GM12873 (cell line): ENCODE results near the gene MAP3K2.

Source experiments
- CTCF ChIP-seq: IDR thresholded peaks from 2 replicates; pipeline ENCODE4 v1.5.1; 2012; ENCODE audit warnings: low read depth, mild to moderate bottlenecking, moderate library complexity, low read length, control low read depth; ENCODE audit not compliant: insufficient read depth; ENCODE audit errors: missing control alignments

Gene MAP3K2

GRCh38 chr2:127359520-127359919 is 28.3 kb downstream of the MAP3K2 start:
- TF ChIP-seq CTCF, result no peak

- no peak for TF ChIP-seq CTCF
Observed at GRCh38 chr2:127358971-127359370, 28.8 kb downstream of the MAP3K2 start.

DNA sequence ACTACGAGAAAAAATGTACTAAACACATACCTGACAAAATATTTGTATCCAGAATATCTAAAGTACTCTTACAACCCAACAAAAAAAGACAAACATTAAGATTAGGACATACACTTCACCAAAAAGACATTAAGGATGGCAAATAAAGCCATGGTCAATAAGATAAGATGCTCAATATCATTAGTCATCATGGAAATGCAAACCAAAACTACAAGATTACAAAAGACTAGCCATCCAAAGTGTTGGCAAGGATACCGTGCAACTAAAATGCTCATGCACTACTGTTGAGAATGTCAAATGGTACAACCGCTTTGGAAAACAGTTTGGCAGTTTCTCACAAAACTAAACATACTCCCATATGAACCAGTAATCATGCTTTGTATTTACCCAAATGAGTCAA is 29.7 kb downstream of the MAP3K2 start:
- no peak for TF ChIP-seq CTCF

- TF ChIP-seq CTCF, result no peak
Observed at GRCh38 chr2:127357591-127357990, 30.2 kb downstream of the MAP3K2 start.

GRCh38 chr2:127356531-127356930 is 31.2 kb downstream of the MAP3K2 start:
- no peak for TF ChIP-seq CTCF

DNA sequence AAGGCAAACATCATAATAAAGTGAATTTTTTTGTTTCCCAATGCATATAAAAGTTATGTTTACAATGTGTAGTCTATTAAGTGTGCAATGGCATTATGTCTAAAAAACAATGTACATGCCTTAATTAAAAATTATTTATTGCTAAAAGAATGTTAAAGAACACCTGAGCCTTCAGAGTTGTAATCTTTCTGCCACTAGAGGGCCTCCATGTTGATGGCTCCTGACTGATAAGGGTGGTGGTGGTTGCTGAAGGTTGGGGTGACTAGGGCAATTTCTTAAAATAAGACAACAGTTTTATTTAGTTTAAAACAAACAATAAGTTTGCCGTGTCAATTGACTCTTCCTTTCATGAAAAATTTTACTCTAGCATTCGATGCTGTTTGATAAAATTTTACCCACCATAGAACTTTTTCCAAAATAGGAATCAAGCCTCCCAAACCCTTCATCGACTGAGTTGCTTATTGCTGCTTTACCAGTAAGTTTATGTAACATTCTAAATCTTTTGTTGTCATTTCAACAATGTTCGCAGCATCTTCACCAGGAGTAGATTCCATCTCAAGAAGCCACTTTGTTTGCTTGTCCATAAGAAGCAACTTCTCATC is 32.3 kb downstream of the MAP3K2 start:
- TF ChIP-seq CTCF, result peak; percentile 68

DNA sequence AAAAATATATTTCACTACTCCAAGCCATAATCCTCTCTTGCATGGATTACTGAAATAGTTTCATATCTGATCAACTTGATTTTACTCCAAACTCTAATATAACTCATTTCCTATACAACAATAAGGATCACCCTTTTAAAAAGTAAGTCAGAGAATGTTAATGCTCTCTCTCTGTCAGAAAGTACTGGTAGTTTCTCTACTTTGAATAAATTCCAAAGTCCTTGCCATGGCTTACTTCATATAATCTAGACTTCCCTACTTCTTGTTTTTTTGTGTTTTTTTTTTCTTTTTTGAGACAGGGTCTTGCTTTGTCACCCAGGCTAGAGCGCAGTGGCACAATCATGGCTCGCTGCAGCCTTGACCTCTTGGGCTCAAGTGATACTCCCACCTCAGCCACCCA is 36.2 kb downstream of the MAP3K2 start:
- TF ChIP-seq CTCF, result no peak

- no peak for TF ChIP-seq CTCF
Observed at GRCh38 chr2:127348426-127349000, 39.3 kb downstream of the MAP3K2 start.
